Adrenal gland (tissue), 12 donors: Measurements from ENCODE around the gene DNM1. TPM values are rescaled to one million over a fixed set of nuclear protein-coding genes. Genes with fewer than 3 reads are reported as not detected.
"Not testable (repeated sequence)": the region's sequence is repeated elsewhere in the genome, so short reads cannot be mapped to it uniquely, and the experiment has no call there.

Experiments
- DNase-seq, 7 donors: peaks; one replicate each; pipeline ENCODE4 v3.0.0-alpha.2; 2019 to 2020
- H3K27ac ChIP-seq, 5 donors: fragments of 200-600 bp; sonication (generic) in 4 of 5; 1 replicate in 3 of 5; 2 replicates in 2 of 5; pipeline versions ENCODE4 v1.5.1 to v1.8.0; 2016 to 2020; ENCODE audit warnings: mild to moderate bottlenecking in 1 of 5
- H3K27me3 ChIP-seq: fragments of 200-600 bp; 2 replicates; pipeline ENCODE4 v1.8.0; 2021
- H3K36me3 ChIP-seq, 2 donors: fragments of 200-600 bp; replicated peaks in 1 of 2; 1 replicate in 1 of 2; 2 replicates in 1 of 2; pipeline versions ENCODE4 v1.5.1 to v1.8.0; 2018 to 2022
- H3K4me1 ChIP-seq, 2 donors: fragments of 200-600 bp; replicated peaks in 1 of 2; 1 replicate in 1 of 2; 2 replicates in 1 of 2; pipeline versions ENCODE4 v1.5.1 to v1.8.0; 2018 to 2021
- H3K4me3 ChIP-seq, 4 donors: fragments of 200-600 bp; sonication (generic) in 3 of 4; one replicate each; pipeline ENCODE4 v1.5.1; 2016 to 2018
- H3K9me3 ChIP-seq, 3 donors: fragments of 200-600 bp; sonication (generic) in 1 of 3; replicated peaks in 1 of 3; 1 replicate in 2 of 3; 2 replicates in 1 of 3; pipeline versions ENCODE4 v1.5.1 to v1.8.0; 2016 to 2021
- POLR2A ChIP-seq, 2 donors: fragments of 450-650 bp; IDR thresholded peaks; one replicate each; pipeline ENCODE4 v1.6.1; 2017; ENCODE audit warnings: antibody characterized with exemption in 2 of 2, mild to moderate bottlenecking in 2 of 2, moderate library complexity in 1 of 2
- WGBS, 4 donors: extraction: QIAGEN DNeasy Blood & Tissue Kit in 2 of 4; methylation state at CpG; one replicate each; pipeline versions ENCODE4 v1.1.5 to v1.1.7; 2013 to 2017; 5-methylcytosine and 5-hydroxymethylcytosine counted together
- intact Hi-C, 2 donors: fragments of 100-400 bp; cut with DNase I; formaldehyde crosslinking; loops; one replicate each; pipeline versions ENCODE4 v1.14.1 to v1.15.0; 2022 to 2023
- polyA plus RNA-seq, 3 donors: library from polyadenylated mRNA; stranded (reverse); fragments of 200-250 nt in 2 of 3; fragments of 350-450 nt in 1 of 3; fragmentation: Illumina TruSeq in 1 of 3; extraction: RNeasy Lipid Tissue Mini Kit (QIAGEN cat#74804) in 1 of 3; gene quantifications; one replicate each; pipeline ENCODE4 v1.2.3, GENCODE V29; 2013 to 2014
- total RNA-seq, 9 donors: library from RNA; depleted of rRNA in 4 of 9; stranded (reverse); fragments of >200 nt in 4 of 9; fragments of 120-200 nt in 1 of 9; fragmentation: NEBNext Ultra II Directional in 1 of 9; extraction: Animal tissue kit (Norgen Biotek cat#: 25700) in 1 of 9; gene quantifications; one replicate each; pipeline versions ENCODE4 v1.1.0 to v1.2.4, GENCODE V29; 2013 to 2023
- TF ChIP-seq, protein P1 (sequence below), 6 experiments: fragments of 450-650 bp in 4 of 6; fragments of 200-600 bp in 2 of 6; sonication (generic) in 1 of 6; IDR thresholded peaks; 1 replicate in 5 of 6; 2 replicates in 1 of 6; pipeline versions ENCODE4 v1.5.1 to v1.8.0; 2016 to 2021; ENCODE audit warnings: antibody characterized with exemption in 6 of 6, mild to moderate bottlenecking in 2 of 6, moderate library complexity in 1 of 6
- donor health status: healthy with polysubstance abuse.
- donor health status: Bipolar disorder and iron deficiency.
- donor health status: DM: yes; HTN: yes; CAD: no.
- donor health status: DM: no; HTN: no; CAD: no.
- donor health status: DM: no; HTN: no; CAD: no.
- donor health status: DM: yes; HTN: yes; CAD: no.

DNM1 gene
- total and polyA plus RNA-seq, 12 donors = 2.4 to 44.3 (median 12.2) TPM

- WGBS, 4 donors = 88 to 95% (median 93%) methylated on average over 8 to 13 of the region's 13 CpGs
- no peak overlapping the region for H3K27ac ChIP-seq
- H3K4me1 ChIP-seq = peaks cover 0 to 10% of the 10 kb centered on the region in 2 donors
- H3K36me3 ChIP-seq = no peaks in the 10 kb centered on the region
- DNase-seq = no peak
- intact Hi-C loops = no loop called here
- no peaks in the 10 kb centered on the region for H3K9me3 ChIP-seq
- TF ChIP-seq, protein P1, sequence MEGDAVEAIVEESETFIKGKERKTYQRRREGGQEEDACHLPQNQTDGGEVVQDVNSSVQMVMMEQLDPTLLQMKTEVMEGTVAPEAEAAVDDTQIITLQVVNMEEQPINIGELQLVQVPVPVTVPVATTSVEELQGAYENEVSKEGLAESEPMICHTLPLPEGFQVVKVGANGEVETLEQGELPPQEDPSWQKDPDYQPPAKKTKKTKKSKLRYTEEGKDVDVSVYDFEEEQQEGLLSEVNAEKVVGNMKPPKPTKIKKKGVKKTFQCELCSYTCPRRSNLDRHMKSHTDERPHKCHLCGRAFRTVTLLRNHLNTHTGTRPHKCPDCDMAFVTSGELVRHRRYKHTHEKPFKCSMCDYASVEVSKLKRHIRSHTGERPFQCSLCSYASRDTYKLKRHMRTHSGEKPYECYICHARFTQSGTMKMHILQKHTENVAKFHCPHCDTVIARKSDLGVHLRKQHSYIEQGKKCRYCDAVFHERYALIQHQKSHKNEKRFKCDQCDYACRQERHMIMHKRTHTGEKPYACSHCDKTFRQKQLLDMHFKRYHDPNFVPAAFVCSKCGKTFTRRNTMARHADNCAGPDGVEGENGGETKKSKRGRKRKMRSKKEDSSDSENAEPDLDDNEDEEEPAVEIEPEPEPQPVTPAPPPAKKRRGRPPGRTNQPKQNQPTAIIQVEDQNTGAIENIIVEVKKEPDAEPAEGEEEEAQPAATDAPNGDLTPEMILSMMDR (IDR thresholded peaks at IDR 0.05) = no peak
- TF ChIP-seq POLR2A (IDR thresholded peaks at IDR 0.05) = no peak
- H3K4me3 ChIP-seq = no peak overlapping the region
- H3K27me3 ChIP-seq = no peaks in the 10 kb centered on the region
Measured at GRCh38 chr9:128222880-128223670, 19.9 kb downstream of the DNM1 start.

GRCh38 chr9:128224877-128225276, 21.7 kb downstream of the DNM1 start:
- Histone ChIP-seq H3K9me3 (no peaks in the 10 kb centered on the region), H3K36me3 (no peaks in the 10 kb centered on the region), H3K4me3 (no peak overlapping the region), H3K4me1 (no peaks in the 10 kb centered on the region), H3K27ac (no peak overlapping the region), H3K27me3 (no peaks in the 10 kb centered on the region)
- intact Hi-C loops = no loop called here
- no peak for DNase-seq
- WGBS, 4 donors = 86 to 95% (median 92%) methylated on average over 7 of the region's 7 CpGs
- TF ChIP-seq, protein P1 (IDR thresholded peaks at IDR 0.05) = no peak
- no peak for TF ChIP-seq POLR2A (IDR thresholded peaks at IDR 0.05)

GRCh38 chr9:128225770-128226411, 22.7 kb downstream of the DNM1 start:
- no peaks in the 10 kb centered on the region for H3K4me1 ChIP-seq
- H3K27ac ChIP-seq = no peak overlapping the region
- no peaks in the 10 kb centered on the region for H3K36me3 ChIP-seq
- H3K9me3 ChIP-seq = no peaks in the 10 kb centered on the region
- no peak for DNase-seq
- no peaks in the 10 kb centered on the region for H3K27me3 ChIP-seq
- TF ChIP-seq, protein P1 (IDR thresholded peaks at IDR 0.05) = no peak
- no peak for TF ChIP-seq POLR2A (IDR thresholded peaks at IDR 0.05)
- no peak overlapping the region for H3K4me3 ChIP-seq
- intact Hi-C loops = no loop called here
- WGBS, 4 donors = 88 to 91% (median 89%) methylated on average over 19 of the region's 19 CpGs

DNA sequence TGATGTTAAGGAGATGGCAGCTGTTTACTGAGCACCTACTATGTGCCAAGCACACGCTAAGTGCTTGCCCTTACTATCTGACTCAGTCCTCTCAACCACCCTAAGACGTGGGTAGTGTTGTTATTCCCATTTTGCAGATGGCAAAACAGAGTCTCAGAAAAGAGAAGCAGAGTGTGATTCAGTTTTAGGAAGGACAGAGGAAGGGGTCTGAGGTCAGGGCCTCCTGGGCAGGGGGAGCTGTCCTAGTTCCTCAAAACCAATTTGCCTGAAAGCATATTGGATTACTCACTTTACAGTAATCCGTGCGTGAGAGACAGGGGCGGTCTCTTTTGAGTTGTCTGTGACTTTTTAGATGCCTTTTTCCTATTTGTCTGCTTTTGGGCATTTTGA, 23.2 kb downstream of the DNM1 start:
- intact Hi-C loops = no loop called here
- Histone ChIP-seq H3K9me3 (no peaks in the 10 kb centered on the region), H3K27ac (no peak overlapping the region), H3K27me3 (no peaks in the 10 kb centered on the region), H3K4me3 (no peak overlapping the region), H3K4me1 (no peaks in the 10 kb centered on the region), H3K36me3 (no peaks in the 10 kb centered on the region)
- TF ChIP-seq POLR2A (IDR thresholded peaks at IDR 0.05) = no peak
- TF ChIP-seq, protein P1 (IDR thresholded peaks at IDR 0.05) = no peak
- no peak for DNase-seq
- 78 to 97% (median 81%) methylated on average over 5 of the region's 5 CpGs for WGBS, 4 donors

DNA sequence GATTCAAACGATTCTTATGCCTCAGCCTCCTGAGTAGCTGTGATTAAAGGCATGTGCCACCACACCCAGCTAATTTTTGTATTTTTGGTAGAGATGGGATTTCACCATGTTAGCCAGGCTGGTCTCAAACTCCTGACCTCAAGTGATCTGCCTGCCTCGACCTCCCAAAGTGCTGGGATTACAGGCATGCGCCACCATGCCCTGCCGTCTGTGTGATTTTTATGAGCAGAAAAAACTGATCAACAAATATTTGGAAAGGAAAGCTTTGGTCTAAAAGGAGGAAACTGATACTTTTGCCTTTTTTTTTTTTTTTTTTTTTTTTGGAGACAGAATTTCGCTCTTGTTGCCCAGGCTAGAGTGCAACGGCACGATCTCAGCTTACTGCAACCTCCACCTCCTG, 27.7 kb downstream of the DNM1 start:
- H3K9me3 ChIP-seq, intact Hi-C loops, H3K36me3 ChIP-seq, DNase-seq, H3K27ac ChIP-seq, H3K27me3 ChIP-seq, H3K4me3 ChIP-seq, H3K4me1 ChIP-seq: not testable (repeated sequence)
- 82 to 89% (median 85%) methylated on average over 6 to 7 of the region's 7 CpGs for whole genome bisulfite sequencing, 4 donors
